ENCODE data around the gene ACRBP.

ACRBP gene

GRCh38 chr12:6631549-6631961, 15.7 kb downstream of the ACRBP start:
- no peak for DNase-seq (ENCODE audit: low read depth)
- no peak overlapping the region for H3K4me3 ChIP-seq (ENCODE audit: low read length)
- TF ChIP-seq, protein P1, sequence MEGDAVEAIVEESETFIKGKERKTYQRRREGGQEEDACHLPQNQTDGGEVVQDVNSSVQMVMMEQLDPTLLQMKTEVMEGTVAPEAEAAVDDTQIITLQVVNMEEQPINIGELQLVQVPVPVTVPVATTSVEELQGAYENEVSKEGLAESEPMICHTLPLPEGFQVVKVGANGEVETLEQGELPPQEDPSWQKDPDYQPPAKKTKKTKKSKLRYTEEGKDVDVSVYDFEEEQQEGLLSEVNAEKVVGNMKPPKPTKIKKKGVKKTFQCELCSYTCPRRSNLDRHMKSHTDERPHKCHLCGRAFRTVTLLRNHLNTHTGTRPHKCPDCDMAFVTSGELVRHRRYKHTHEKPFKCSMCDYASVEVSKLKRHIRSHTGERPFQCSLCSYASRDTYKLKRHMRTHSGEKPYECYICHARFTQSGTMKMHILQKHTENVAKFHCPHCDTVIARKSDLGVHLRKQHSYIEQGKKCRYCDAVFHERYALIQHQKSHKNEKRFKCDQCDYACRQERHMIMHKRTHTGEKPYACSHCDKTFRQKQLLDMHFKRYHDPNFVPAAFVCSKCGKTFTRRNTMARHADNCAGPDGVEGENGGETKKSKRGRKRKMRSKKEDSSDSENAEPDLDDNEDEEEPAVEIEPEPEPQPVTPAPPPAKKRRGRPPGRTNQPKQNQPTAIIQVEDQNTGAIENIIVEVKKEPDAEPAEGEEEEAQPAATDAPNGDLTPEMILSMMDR (conservative IDR thresholded peaks at IDR 0.05; ENCODE audit: low read depth, low read length), result no peak

DNA sequence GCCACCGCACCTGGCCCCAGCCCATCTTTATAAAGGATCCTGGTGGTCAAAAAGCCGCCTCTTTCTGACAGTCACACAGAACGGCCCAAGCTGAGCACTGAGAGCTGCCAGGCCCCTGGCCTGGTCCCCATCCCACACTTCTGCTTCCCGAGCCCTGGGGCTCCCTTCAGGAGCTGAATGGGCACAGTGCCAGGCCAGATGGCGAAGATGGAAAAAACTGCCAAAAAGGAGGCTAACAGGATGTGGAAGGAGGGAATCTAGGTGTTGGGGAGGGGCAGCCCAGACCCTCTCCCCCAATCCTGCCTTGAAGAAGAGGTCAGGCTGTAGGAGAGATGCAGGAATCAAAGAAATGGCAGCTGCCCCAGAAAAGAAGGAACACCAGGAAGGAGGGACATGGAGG, 16.5 kb downstream of the ACRBP start:
- DNase-seq (ENCODE audit: low read depth), result no peak
- no peak overlapping the region for H3K4me3 ChIP-seq (ENCODE audit: low read length)
- TF ChIP-seq, protein P1 (conservative IDR thresholded peaks at IDR 0.05; ENCODE audit: low read depth, low read length), result no peak

DNA sequence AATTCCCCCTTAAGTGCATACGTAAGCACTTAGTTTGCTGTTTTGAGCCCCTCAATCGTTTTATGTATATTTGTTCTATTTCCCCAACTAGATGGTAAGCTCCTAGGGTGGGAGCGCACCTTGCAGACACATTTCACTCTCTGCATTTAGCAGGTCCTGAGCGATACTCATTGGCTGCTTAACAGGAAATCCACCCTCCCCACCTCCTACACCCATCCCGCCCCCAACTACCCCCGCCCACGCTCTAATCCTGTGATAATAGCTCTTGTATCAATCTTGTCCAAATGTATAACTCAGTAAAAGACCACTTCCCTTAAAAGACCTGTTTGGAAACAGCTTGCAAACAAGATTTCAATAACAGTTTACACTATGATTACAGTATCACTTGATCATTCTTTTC, 19.6 kb downstream of the ACRBP start:
- H3K4me3 ChIP-seq (ENCODE audit: low read length), result no peak overlapping the region
- no peak for DNase-seq (ENCODE audit: low read depth)
- TF ChIP-seq, protein P1 (conservative IDR thresholded peaks at IDR 0.05; ENCODE audit: low read depth, low read length), result no peak

- TF ChIP-seq, protein P1 (conservative IDR thresholded peaks at IDR 0.05; ENCODE audit: low read depth, low read length), result no peak
- H3K4me3 ChIP-seq (ENCODE audit: low read length), result no peak overlapping the region
- no peak for DNase-seq (ENCODE audit: low read depth)
Observed at GRCh38 chr12:6626654-6627283, 20.5 kb downstream of the ACRBP start.

DNA sequence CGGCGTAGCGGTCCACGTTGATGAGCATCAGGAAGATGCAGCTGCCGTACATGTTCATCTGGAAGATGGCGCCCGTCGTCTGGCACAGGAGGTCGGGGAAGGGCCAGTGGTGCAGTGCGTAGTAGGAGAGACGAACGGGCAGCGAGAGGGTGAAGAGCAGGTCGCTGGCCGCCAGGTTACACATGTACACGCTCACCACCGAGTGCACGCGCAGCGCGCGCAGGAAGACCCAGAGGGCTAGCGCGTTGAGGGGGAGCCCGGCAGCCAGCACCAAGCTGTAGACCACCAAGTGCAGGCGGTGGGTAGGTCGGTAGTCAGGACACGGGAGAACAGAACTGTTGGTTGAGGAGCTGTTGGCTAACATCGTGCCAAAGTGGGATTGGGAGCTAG, 26.4 kb downstream of the ACRBP start:
- TF ChIP-seq, protein P1 (conservative IDR thresholded peaks at IDR 0.05; ENCODE audit: low read depth, low read length), result no peak
- no peak for DNase-seq (ENCODE audit: low read depth)
- H3K4me3 ChIP-seq (ENCODE audit: low read length), result no peak overlapping the region

GRCh38 chr12:6620137-6620884, 26.9 kb downstream of the ACRBP start:
- TF ChIP-seq, protein P1 (conservative IDR thresholded peaks at IDR 0.05; ENCODE audit: low read depth, low read length), result peak; percentile 69
- no peak for DNase-seq (ENCODE audit: low read depth)
- no peak overlapping the region for H3K4me3 ChIP-seq (ENCODE audit: low read length)
